ENCODE data around the gene INTS1.

GRCh38 chr7:1425292-1426136 is 78.7 kb downstream of the INTS1 start:
- TF ChIP-seq CTCF (IDR thresholded peaks at IDR 0.05), result no peak
- TF ChIP-seq POLR2A (IDR thresholded peaks at IDR 0.05), result no peak
- TF ChIP-seq POLR2AphosphoS5 (IDR thresholded peaks at IDR 0.05), result no peak

Data from sigmoid colon (tissue), 4 donors.